Central memory CD8-positive, alpha-beta T cell (primary cell): ENCODE data around the gene SMAD2.

Source experiments
- ATAC-seq: fragments of 150-1000 bp; cut with Tn5 transposase; replicated peaks from 2 replicates; pipeline ENCODE4 v1.10.0; 2022; ENCODE audit warnings: mild to moderate bottlenecking, moderate FRiP score, moderate number of reproducible peaks; ENCODE audit not compliant: poor library complexity, severe bottlenecking; ENCODE audit errors: extremely low read depth
- DNase-seq, 2 donors: peaks; one replicate each; pipeline ENCODE4 v3.0.0; 2021; ENCODE audit warnings: low spot score in 2 of 2
- H3K27ac Mint-ChIP-seq: one replicate; pipeline ENCODE4 v1.8.0; 2022; ENCODE audit warnings: low read depth, mild to moderate bottlenecking, moderate library complexity, mixed read lengths
- H3K27me3 Mint-ChIP-seq: one replicate; pipeline ENCODE4 v1.8.0; 2022; ENCODE audit warnings: mixed read lengths
- H3K36me3 Mint-ChIP-seq: one replicate; pipeline ENCODE4 v1.8.0; 2022; ENCODE audit warnings: mild to moderate bottlenecking, moderate library complexity, mixed read lengths; ENCODE audit not compliant: insufficient read depth
- H3K4me1 Mint-ChIP-seq: one replicate; pipeline ENCODE4 v1.8.0; 2022; ENCODE audit warnings: mixed read lengths
- H3K4me3 Mint-ChIP-seq: one replicate; pipeline ENCODE4 v1.8.0; 2022; ENCODE audit warnings: mild to moderate bottlenecking, moderate library complexity, mixed read lengths
- H3K9me3 Mint-ChIP-seq: one replicate; pipeline ENCODE4 v1.8.0; 2022; ENCODE audit warnings: mixed read lengths

Gene SMAD2

GRCh38 chr18:47953471-47953931 is 23.0 kb upstream of the SMAD2 start:
- H3K36me3 Mint-ChIP-seq = no peaks in the 10 kb centered on the region
- peaks cover 8% of the 10 kb centered on the region for H3K27me3 Mint-ChIP-seq
- ATAC-seq = peak; percentile 65
- DNase-seq = no peak
- H3K4me1 Mint-ChIP-seq = peaks cover 8% of the 10 kb centered on the region
- no peaks in the 10 kb centered on the region for H3K9me3 Mint-ChIP-seq
- peak overlapping the region; percentile 36 for H3K27ac Mint-ChIP-seq
- H3K4me3 Mint-ChIP-seq = peak overlapping the region; percentile 12

DNA sequence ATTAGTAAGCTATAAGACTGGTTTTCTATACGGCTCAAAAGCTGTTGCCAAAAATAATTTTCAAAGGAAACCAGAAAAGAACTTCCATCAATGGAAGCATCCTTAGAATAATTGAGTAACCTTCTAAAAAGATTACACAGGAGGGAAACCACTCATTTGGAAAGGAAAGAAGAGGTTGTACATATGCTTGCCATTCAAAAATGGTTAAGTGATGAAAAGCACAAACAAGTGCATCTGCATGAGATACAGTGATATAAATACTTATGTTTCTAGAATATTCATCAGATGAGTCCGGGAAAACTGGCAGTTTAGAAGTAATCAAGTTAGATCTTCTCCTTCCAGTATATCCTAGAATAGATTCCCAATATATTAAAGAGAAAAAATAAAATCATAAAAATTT is 20.1 kb upstream of the SMAD2 start:
- H3K27me3 Mint-ChIP-seq = no peaks in the 10 kb centered on the region
- ATAC-seq (no peak), DNase-seq (no peak)
- no peaks in the 10 kb centered on the region for H3K9me3 Mint-ChIP-seq
- no peak overlapping the region for H3K4me3 Mint-ChIP-seq
- no peaks in the 10 kb centered on the region for H3K36me3 Mint-ChIP-seq
- H3K27ac Mint-ChIP-seq = no peak overlapping the region
- H3K4me1 Mint-ChIP-seq = peaks cover 8% of the 10 kb centered on the region

DNA sequence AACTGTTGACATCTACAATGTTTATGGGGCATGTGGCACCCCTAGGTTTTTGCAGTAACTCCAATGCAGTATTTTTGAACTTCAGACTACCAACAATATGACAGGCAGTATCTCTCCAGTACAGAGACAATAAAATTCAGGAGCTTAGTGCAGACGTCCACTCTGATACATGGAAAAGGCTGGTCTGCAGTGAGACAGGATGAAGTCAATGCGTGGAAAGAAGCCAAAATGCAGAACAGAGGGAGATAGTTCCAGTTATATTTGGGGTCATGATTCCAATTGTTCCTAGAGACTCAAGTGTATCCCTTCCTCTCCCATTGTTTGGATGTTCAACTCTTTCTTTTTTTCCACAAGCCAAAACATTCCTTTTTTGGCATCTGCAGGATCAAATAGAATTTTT is 18.7 kb upstream of the SMAD2 start:
- Mint-ChIP-seq H3K9me3 (no peaks in the 10 kb centered on the region), H3K27ac (no peak overlapping the region), H3K4me3 (no peak overlapping the region), H3K4me1 (peaks cover 8% of the 10 kb centered on the region), H3K36me3 (no peaks in the 10 kb centered on the region), H3K27me3 (peaks cover 4% of the 10 kb centered on the region)
- DNase-seq (no peak), ATAC-seq (no peak)

GRCh38 chr18:47946889-47947288 is 16.4 kb upstream of the SMAD2 start:
- no peaks in the 10 kb centered on the region for H3K36me3 Mint-ChIP-seq
- no peak overlapping the region for H3K4me3 Mint-ChIP-seq
- no peak for DNase-seq
- no peak overlapping the region for H3K27ac Mint-ChIP-seq
- H3K9me3 Mint-ChIP-seq = no peaks in the 10 kb centered on the region
- no peaks in the 10 kb centered on the region for H3K4me1 Mint-ChIP-seq
- no peak for ATAC-seq
- peaks cover 16% of the 10 kb centered on the region for H3K27me3 Mint-ChIP-seq

DNA sequence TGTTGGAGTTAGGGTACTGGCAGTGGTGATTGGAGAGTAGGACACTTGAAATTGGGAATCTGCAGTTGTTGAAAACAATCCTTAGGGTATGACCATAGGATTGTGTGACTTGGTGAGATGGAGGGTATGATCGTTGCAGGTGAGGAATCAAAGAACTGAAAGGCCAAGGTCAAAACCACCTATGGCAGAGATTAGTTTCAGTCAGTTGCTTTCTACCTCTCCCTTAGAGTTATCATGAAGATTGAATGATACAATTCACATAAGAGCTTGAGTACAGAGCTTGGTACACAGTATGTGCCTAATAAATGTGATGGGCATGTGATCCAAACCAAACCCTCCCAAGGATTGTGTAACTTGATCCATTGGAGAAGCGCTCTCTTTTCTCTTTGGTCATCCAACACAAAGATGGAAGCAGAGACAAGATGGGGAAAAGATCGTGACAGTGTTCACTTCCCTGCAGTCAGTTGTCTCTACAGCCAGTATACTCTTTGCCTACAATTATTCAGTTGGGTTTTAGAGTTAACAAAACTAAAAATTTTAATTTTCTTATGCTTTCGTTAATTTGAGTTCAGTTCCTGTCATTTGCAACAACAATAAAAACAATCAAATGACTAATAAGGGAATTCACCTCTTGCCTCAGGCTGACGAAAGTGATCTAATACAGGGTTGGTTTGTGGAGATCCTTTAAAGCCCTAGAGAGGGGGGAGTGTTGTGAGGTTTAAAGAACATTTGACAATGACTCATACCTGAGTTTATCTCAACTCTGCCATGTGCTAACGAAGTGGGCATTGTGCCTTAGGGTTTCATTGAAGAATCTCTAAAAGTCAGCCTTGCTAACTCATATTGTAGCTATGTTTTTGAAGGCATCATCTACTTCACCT is 14.8 kb upstream of the SMAD2 start:
- H3K27ac Mint-ChIP-seq = no peak overlapping the region
- no peak for DNase-seq
- peak; percentile 56 for ATAC-seq
- no peaks in the 10 kb centered on the region for H3K36me3 Mint-ChIP-seq
- H3K4me3 Mint-ChIP-seq = no peak overlapping the region
- H3K9me3 Mint-ChIP-seq = no peaks in the 10 kb centered on the region
- peaks cover 16% of the 10 kb centered on the region for H3K27me3 Mint-ChIP-seq
- no peaks in the 10 kb centered on the region for H3K4me1 Mint-ChIP-seq

DNA sequence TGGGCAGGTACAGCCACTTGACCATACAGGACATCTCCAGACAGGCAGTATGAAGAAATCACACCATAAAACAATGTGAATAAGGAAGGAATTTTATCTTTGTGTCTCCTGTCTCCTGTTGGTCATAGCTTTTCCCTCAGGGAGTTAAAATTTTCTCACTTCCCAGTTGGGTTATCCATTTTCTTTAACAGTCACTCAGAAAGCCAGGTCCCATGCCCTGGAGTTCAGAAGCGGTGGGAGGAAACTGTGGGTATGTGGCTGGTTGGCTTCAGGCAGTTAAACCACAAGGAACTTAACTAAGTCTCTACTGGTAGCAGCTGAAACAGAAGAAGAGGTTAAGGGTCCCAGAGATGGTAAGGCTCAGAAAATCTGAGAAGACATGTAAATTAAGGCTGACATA is 6.5 kb upstream of the SMAD2 start:
- Mint-ChIP-seq H3K9me3 (no peaks in the 10 kb centered on the region), H3K4me1 (peaks cover 3% of the 10 kb centered on the region), H3K4me3 (no peak overlapping the region), H3K36me3 (peaks cover 3% of the 10 kb centered on the region), H3K27ac (no peak overlapping the region), H3K27me3 (no peaks in the 10 kb centered on the region)
- ATAC-seq (no peak), DNase-seq (no peak)

DNA sequence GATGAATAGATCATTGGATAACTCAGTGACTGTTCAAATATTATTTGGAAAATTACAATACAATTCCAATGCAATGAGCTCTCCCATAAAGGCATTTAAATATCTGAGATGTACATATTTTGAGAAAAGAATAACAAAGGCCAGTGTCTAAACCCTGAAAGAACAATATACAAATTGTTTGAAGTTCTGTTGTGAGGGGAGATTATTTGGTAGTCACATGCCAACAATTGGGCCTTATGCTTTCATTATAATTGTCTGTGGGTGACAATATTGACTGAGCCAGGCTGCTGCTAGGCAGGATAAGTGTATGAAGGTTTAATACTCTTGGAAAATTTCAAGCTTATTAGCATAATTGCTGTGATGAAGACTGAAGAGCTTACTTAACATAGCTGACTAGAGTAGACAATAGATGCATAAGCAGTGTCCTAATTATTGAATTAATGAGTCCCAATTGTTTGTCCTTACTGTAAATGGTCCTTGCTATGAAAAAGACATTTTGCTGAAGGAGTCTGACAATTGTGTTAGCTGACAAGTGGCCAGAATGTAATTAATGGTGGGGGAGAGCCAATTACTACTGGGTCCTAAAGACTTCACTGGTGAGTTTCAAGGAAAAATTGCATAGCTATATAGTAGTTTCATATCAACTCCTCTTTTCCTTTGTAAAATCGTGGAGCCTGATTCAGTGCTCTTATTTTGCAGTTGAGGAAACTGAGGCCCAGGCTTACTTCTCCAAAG is 5.0 kb upstream of the SMAD2 start:
- Mint-ChIP-seq H3K27me3 (no peaks in the 10 kb centered on the region), H3K4me1 (peaks cover 6% of the 10 kb centered on the region), H3K27ac (no peak overlapping the region), H3K4me3 (no peak overlapping the region), H3K9me3 (no peaks in the 10 kb centered on the region), H3K36me3 (peaks cover 7% of the 10 kb centered on the region)
- no peak for ATAC-seq
- no peak for DNase-seq

DNA sequence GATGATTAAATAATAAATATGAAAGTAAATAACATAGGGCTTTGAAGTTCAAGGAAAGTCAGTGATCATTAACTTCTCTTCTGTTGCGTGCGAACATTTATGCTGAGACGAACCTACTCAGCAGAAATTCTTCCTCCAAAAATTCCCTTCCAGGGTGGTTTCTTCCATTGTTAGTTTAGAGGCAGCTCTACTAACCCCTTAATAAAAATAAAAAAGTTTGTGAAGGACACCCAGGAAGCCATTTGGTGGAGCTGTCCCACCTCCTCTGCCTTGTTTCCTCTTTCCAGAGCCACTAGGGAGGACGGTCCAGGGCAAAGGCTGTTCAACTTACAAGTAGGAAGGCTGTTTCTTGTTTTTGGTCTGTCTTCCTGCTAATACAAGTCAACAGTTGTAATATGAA is 2.1 kb upstream of the SMAD2 start:
- DNase-seq = no peak
- H3K4me1 Mint-ChIP-seq = peaks cover 28% of the 10 kb centered on the region
- no peak for ATAC-seq
- H3K9me3 Mint-ChIP-seq = no peaks in the 10 kb centered on the region
- H3K36me3 Mint-ChIP-seq = peaks cover 15% of the 10 kb centered on the region
- H3K27me3 Mint-ChIP-seq = no peaks in the 10 kb centered on the region
- H3K4me3 Mint-ChIP-seq = no peak overlapping the region
- no peak overlapping the region for H3K27ac Mint-ChIP-seq

- Mint-ChIP-seq H3K4me1 (peaks cover 31% of the 10 kb centered on the region), H3K27ac (peak overlapping the region; percentile 84), H3K4me3 (peak overlapping the region; percentile 70), H3K36me3 (peaks cover 17% of the 10 kb centered on the region), H3K27me3 (no peaks in the 10 kb centered on the region), H3K9me3 (no peaks in the 10 kb centered on the region)
- ATAC-seq (no peak), DNase-seq (no peak)
Measured at GRCh38 chr18:47932190-47932589, 1.7 kb upstream of the SMAD2 start.

DNA sequence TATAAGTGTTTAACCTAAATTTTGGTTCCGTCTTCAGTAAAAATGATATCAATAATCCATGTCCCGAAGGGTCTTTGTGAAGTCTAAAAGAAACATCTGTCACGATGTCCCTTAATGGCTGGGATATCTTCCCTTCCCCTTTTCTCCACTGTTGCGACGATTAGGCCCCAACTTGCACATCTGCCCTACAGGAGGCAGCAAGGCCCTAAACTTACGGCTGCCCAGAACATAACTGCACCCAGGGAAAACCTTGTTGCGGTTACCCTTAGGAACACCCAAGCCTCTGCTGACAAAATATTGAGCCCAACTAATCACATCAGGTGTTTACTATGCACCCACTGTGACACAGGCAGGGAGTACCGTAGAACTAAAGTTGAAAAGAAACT is 1.3 kb upstream of the SMAD2 start:
- no peak for DNase-seq

GRCh38 chr18:47930931-47931717 is 665 bp upstream of the SMAD2 start:
- peak overlapping the region; percentile 70 for H3K4me3 Mint-ChIP-seq
- peaks cover 15% of the 10 kb centered on the region for H3K36me3 Mint-ChIP-seq
- H3K4me1 Mint-ChIP-seq = peaks cover 42% of the 10 kb centered on the region
- ATAC-seq = peak; percentile 80
- DNase-seq = peak; percentile 86 to 87
- H3K27me3 Mint-ChIP-seq = no peaks in the 10 kb centered on the region
- H3K9me3 Mint-ChIP-seq = no peaks in the 10 kb centered on the region
- H3K27ac Mint-ChIP-seq = peak overlapping the region; percentile 84

More for the DNA sequence above, 1.3 kb upstream of the SMAD2 start:
- no peaks in the 10 kb centered on the region for H3K27me3 Mint-ChIP-seq
- peak overlapping the region; percentile 84 for H3K27ac Mint-ChIP-seq
- ATAC-seq = no peak
- H3K4me3 Mint-ChIP-seq = peak overlapping the region; percentile 70
- H3K9me3 Mint-ChIP-seq = no peaks in the 10 kb centered on the region
- peaks cover 36% of the 10 kb centered on the region for H3K4me1 Mint-ChIP-seq
- H3K36me3 Mint-ChIP-seq = peaks cover 17% of the 10 kb centered on the region

- Mint-ChIP-seq H3K9me3 (no peaks in the 10 kb centered on the region), H3K36me3 (peaks cover 14% of the 10 kb centered on the region), H3K27me3 (no peaks in the 10 kb centered on the region), H3K27ac (peak overlapping the region; percentile 59), H3K4me3 (peak overlapping the region; percentile 86), H3K4me1 (peaks cover 55% of the 10 kb centered on the region)
- peak in 1 of 2 donors; percentile 15 for DNase-seq
- ATAC-seq = no peak
Measured at GRCh38 chr18:47929681-47930198, 719 bp downstream of the SMAD2 start.
